GM15510 (cell line): ENCODE data around the gene BRI3.

Experiments used
- POLR2A ChIP-seq: IDR thresholded peaks from 3 replicates; pipeline ENCODE4 v1.6.1; 2011; ENCODE audit warnings: borderline replicate concordance; ENCODE audit not compliant: insufficient read length; ENCODE audit errors: extremely low read depth

Gene BRI3

DNA sequence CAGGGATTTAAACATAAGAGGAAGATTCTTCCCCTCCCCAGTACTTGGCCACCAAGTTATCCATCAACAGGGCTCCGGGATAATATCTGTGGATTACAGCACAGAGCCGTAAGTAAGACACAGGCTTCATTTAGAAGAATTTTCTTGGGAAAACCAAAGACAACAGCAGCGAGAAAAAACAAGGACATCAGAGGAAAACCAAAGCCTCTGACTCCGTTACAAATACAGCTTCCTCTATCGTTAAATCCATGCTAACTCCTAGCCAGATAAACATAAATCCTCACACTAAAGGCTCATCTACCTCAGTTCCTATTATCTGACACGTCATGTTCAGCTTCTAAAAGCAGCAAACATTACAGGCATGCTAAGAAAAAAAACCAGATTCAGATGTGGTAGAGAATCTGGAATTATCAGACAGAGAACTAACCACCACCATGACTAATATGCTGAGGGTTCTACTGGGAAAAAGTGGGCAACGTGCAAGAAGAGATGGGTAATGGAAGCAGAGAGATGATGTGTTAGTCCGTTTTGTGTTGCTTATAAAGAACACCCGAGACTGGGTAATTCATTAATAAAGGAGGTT is 48.4 kb downstream of the BRI3 start:
- TF ChIP-seq POLR2A, result no peak

DNA sequence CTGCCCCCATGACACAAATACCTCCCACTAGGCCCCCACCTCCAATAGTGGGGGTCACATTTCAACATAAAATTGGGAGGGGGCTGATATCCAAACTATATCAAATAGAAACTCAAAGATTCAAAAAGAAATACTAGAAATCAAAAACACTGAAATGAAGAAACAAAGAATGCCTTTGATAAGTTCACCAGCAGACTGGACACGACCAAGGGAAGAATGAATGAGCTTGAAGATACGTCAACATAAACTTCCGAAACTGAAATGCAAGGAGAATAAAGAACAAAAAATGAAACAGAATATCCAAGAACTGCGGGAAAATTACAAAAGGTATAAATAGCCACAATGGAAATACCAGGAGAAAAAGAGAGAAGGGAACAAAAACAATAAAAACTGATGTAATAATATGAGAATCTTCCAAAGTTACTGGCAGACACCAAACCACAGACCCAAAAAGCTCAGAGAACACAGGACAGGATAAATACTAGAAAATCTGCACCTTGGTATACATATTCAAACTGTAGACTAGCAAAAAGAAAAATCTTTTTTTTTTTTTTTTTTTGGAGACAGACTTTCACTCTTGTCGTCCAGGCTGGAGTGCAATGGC is 49.5 kb downstream of the BRI3 start:
- TF ChIP-seq POLR2A, result no peak

DNA sequence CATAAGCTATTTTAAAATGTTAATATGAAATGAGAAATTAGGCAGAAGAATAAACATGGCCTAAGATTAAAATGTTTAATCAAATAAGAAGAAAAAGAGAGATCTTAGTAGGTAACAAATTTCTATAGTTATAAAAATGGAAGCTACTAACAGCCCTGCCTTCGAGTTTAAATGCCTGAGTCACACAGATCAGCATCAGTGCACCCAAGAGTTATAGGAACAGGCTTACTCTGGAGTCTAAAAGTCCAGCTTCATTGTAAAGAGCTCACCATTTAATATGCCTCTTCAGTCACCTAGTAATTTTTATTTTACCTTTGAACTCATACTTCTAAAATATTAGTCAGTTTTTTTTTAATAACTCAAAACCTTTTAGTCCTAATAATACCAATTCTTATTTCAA is 52.6 kb downstream of the BRI3 start:
- no peak for TF ChIP-seq POLR2A

DNA sequence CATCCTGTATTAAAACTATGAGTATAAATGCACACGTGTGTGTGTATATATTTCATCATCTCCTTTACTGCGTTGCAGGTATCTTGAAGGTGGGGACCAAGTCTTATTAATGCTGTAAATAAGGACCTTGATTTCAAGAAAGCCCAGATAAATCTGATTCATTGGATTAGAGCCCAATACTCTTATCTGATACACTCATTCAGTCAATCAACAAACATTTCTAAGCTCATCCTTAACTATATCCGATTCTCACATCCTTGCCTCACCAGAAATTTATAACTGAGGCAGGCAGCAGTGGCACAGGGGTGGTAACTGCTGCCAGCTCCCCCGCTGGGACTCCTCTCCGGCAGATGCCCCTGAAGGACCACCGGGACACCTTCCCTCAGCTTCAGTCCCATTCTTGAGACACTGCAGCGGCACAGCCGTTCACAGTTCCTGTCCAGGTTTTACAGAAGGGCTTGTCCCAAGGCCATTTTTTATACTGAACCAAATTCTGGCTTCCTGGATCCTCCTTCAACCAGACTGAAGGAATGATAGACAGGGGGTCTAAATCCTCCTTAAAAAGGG is 54.0 kb downstream of the BRI3 start:
- no peak for TF ChIP-seq POLR2A

DNA sequence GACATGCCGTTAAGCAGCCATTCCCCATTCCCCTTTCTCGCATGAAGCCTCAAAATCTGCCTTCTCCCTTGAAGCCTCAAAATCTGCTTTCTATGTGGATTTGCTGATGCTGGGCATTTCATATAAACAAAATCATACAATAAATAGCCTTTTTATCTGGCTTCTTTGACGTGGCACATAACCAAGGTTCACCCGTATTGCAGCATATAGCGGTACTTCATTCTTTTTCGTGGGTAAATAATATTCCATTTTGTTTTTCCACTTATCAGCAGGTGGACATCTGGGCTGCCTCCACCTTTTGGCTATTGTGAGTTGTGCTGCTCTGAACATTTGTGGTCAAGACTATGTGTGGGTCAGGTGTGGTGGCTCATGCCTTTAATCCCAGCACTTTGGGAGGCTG is 57.0 kb downstream of the BRI3 start:
- no peak for TF ChIP-seq POLR2A

GRCh38 chr7:98339043-98339442 is 57.6 kb downstream of the BRI3 start:
- TF ChIP-seq POLR2A, result no peak

- no peak for TF ChIP-seq POLR2A
Observed at GRCh38 chr7:98341106-98341505, 59.6 kb downstream of the BRI3 start.
